A549 (cell line): Measurements from ENCODE around the gene PRSS3. TPM values are rescaled to one million over a fixed set of nuclear protein-coding genes. Genes with fewer than 3 reads are reported as not detected.
"Not testable (repeated sequence)": the region's sequence is repeated elsewhere in the genome, so short reads cannot be mapped to it uniquely, and the experiment has no call there.

Experiments
- ATAC-seq, 2 experiments: fragments of 200-7000 bp in 1 of 2; fragments of >200 bp in 1 of 2; cut with Nextera tagmentation in 1 of 2; cut with Tn5 transposase in 1 of 2; 3 replicates each; pipeline versions ENCODE4 v1.8.0 to v1.9.1; 2018 to 2020; ENCODE audit warnings: mild to moderate bottlenecking in 1 of 2, moderate library complexity in 1 of 2
- CTCF ChIA-PET: fragments of 300-600 bp; sonication (Branson Sonifier 250); formaldehyde crosslinking; extraction: SDS; loops from one replicate; lab custom pipeline; 2021; ENCODE audit warnings: antibody characterized with exemption, inconsistent platforms; lab: Yijun Ruan, JAX
- POLR2A ChIA-PET: fragments of 350-600 bp; formaldehyde crosslinking; extraction: SDS; loops from one replicate; lab custom pipeline; 2021; ENCODE audit warnings: antibody characterized with exemption, inconsistent platforms; lab: Yijun Ruan, JAX
- DNase-seq, 2 experiments: peaks; one replicate each; pipeline versions ENCODE4 v3.0.0 to v3.0.0-alpha.2; 2011 to 2016; ENCODE audit warnings: low read depth in 1 of 2, low spot score in 1 of 2
- FAIRE-seq: peaks from 2 replicates; lab custom pipeline; 2011; peaks lifted over from hg19 to GRCh38; lab: Jason Lieb, UNC
- H3K27ac ChIP-seq, 2 experiments: fragments of >200 bp; sonication (Bioruptor Twin); formaldehyde crosslinking; 3 replicates each; pipeline ENCODE4 v1.5.1; 2016 to 2017
- H3K4me1 ChIP-seq: fragments of >200 bp; sonication (Bioruptor Twin); formaldehyde crosslinking; 3 replicates; pipeline ENCODE4 v1.6.1; 2016
- H3K4me2 ChIP-seq: fragments of >200 bp; sonication (Bioruptor Twin); formaldehyde crosslinking; 3 replicates; pipeline ENCODE4 v1.6.1; 2016
- H3K4me3 ChIP-seq: fragments of >200 bp; sonication (Bioruptor Twin); formaldehyde crosslinking; 3 replicates; pipeline ENCODE4 v1.5.1; 2016
- H3K9me3 ChIP-seq: fragments of >200 bp; sonication (Bioruptor Twin); formaldehyde crosslinking; 3 replicates; pipeline ENCODE4 v1.6.1; 2016
- ATOH8 ChIP-seq: fragments of 250-450 bp; sonication (Bioruptor Pico); IDR thresholded peaks from 2 replicates; pipeline ENCODE4 v1.5.0; 2020; ENCODE audit warnings: low read depth, mild to moderate bottlenecking, moderate library complexity
- E2F6 ChIP-seq: IDR thresholded peaks from 2 replicates; pipeline ENCODE4 v1.6.1; 2012; ENCODE audit warnings: low read depth, borderline replicate concordance
- GATA3 ChIP-seq: IDR thresholded peaks from 2 replicates; pipeline ENCODE4 v1.6.1; 2012; ENCODE audit warnings: borderline replicate concordance
- HMGXB4 ChIP-seq: fragments of 250-450 bp; sonication (Bioruptor Pico); IDR thresholded peaks from 2 replicates; pipeline ENCODE4 v1.5.0; 2021; ENCODE audit warnings: mild to moderate bottlenecking, moderate library complexity, borderline replicate concordance
- KDM5A ChIP-seq: fragments of 200-600 bp; sonication (generic); IDR thresholded peaks from 2 replicates; pipeline ENCODE4 v1.6.1; 2016; ENCODE audit warnings: antibody characterized with exemption, mild to moderate bottlenecking
- MAFK ChIP-seq: fragments of 450-650 bp; IDR thresholded peaks from 2 replicates; pipeline ENCODE4 v1.6.1; 2014; ENCODE audit not compliant: partially characterized antibody
- MYC ChIP-seq: IDR thresholded peaks from 2 replicates; pipeline ENCODE4 v1.6.1; 2012; ENCODE audit warnings: mild to moderate bottlenecking, inconsistent platforms, low read length, improper control_type of control experiment, borderline replicate concordance
- POLR2A ChIP-seq: IDR thresholded peaks from 2 replicates; pipeline ENCODE4 v1.6.1; 2012; ENCODE audit warnings: mild to moderate bottlenecking, low read length
- RCOR1 ChIP-seq: fragments of 150-350 bp; IDR thresholded peaks from 2 replicates; pipeline ENCODE4 v1.6.1; 2014; ENCODE audit warnings: antibody characterized with exemption, low read length, low read depth
- SMC3 ChIP-seq: fragments of >200 bp; sonication (Bioruptor Twin); formaldehyde crosslinking; IDR thresholded peaks from 3 replicates; pipeline ENCODE4 v1.6.1; 2018; ENCODE audit warnings: inconsistent platforms
- ZC3H11A ChIP-seq: fragments of 450-650 bp; IDR thresholded peaks from 2 replicates; pipeline ENCODE4 v1.6.1; 2014; ENCODE audit warnings: antibody characterized with exemption, mild to moderate bottlenecking
- WGBS: methylation state at CpG from one replicate; pipeline ENCODE4 v1.1.6; 2017; ENCODE audit errors: missing lambda C conversion rate; 5-methylcytosine and 5-hydroxymethylcytosine counted together
- polyA plus RNA-seq, 4 experiments: library from polyadenylated mRNA; depleted of rRNA in 3 of 4; stranded (reverse); fragments of >200 nt; fragmentation: RNase III in 1 of 4; extraction: RNeasy Plus Mini Kit Qiagen cat#74134 plus additional on column Dnase treatment in 1 of 4; gene quantifications; 2 replicates in 3 of 4; 3 replicates in 1 of 4; pipeline ENCODE4 v1.2.3, GENCODE V29; 2011 to 2017
- TF ChIP-seq, protein P1 (sequence below): IDR thresholded peaks from 2 replicates; pipeline ENCODE4 v1.6.1; 2012
- TF ChIP-seq, protein P2 (sequence below): IDR thresholded peaks from 2 replicates; pipeline ENCODE4 v1.6.1; 2012

The PRSS3 gene
- polyA plus RNA-seq, 2 of the 4 experiments (the other 2 are of a cell fraction) = 2.0 to 4.0 TPM

DNA sequence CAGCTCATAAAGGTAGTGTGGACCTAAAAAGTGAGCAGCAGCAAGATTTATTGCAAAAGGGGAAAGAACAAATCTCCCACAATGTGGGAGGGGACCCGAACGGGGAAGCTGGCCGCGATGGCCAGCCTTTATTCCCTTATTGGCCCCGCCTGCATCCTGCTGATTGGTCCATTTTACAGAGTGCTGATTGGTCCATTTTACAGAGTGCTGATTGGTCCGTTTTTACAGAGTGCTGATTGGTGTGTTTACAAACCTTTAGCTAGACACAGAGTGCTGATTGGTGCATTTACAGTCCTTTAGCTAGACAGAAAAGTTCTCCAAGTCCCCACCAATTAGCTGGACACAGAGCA is 46.1 kb upstream of the PRSS3 start:
- POLR2A ChIA-PET, H3K9me3 ChIP-seq, H3K4me2 ChIP-seq, FAIRE-seq, DNase-seq, H3K4me3 ChIP-seq, ATAC-seq, H3K27ac ChIP-seq: not testable (repeated sequence)
- CTCF ChIA-PET = interaction anchor here (1.4 to 3.8 kb wide), 4 partner anchors 11 to 30 kb away, joined by 4 to 25 read pairs (median 12); no protein-coding TSS in a partner anchor
- peaks cover 35% of the 10 kb centered on the region for H3K4me1 ChIP-seq
- 77% methylated on average over 6 of the region's 6 CpGs for WGBS
- TF ChIP-seq MAFK = peak; percentile 65

DNA sequence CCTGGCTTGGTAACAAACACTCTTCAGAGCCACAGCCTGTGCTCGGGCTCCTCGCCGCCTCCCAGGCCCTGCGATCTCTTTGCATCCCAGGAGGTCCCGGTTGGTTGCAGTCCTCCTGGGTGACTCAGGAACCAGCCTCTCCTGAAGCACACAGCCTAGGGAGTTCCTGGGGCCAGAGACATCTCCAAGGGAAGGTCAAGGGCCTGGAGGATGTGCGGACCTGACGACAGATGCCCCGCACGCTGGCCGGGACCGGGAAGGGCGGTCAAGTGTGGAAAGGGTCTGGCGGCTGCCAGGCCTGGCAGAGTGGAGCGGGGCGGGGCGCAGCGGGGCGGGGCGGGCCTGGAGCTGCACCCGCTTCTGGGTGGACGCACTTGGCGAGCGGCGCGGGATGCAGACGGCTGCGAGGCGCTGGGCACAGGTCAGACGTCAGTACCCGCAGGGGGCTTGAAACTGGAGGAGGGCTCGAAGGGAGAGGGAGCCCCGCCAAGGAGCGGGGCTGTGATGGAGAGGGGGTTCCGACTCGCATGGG is 45.0 kb upstream of the PRSS3 start:
- no peak for FAIRE-seq
- H3K4me3 ChIP-seq = peak overlapping the region; percentile 50
- peaks cover 35% of the 10 kb centered on the region for H3K4me1 ChIP-seq
- peak; percentile 89 to 91 for ATAC-seq
- peak overlapping the region; percentile 81 for H3K4me2 ChIP-seq
- POLR2A ChIA-PET = no interaction called here
- CTCF ChIA-PET = interaction anchor here (0.9 to 3.8 kb wide), 4 partner anchors 12 to 29 kb away, joined by 4 to 25 read pairs (median 12); no protein-coding TSS in a partner anchor
- H3K27ac ChIP-seq = peak overlapping the region; percentile 61 to 79
- H3K9me3 ChIP-seq = no peaks in the 10 kb centered on the region
- peak; percentile 30 to 53 for DNase-seq
- TF ChIP-seq, protein P1, sequence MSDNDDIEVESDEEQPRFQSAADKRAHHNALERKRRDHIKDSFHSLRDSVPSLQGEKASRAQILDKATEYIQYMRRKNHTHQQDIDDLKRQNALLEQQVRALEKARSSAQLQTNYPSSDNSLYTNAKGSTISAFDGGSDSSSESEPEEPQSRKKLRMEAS = 0 out of 2 replicates have a peak, but pooled peaks have one; percentile 21
- no peak for TF ChIP-seq ATOH8
- TF ChIP-seq, all 56 proteins: peak for 1
- 12% methylated on average over 19 of the region's 35 CpGs for WGBS

- no peaks in the 10 kb centered on the region for H3K9me3 ChIP-seq
- DNase-seq (no peak), ATAC-seq (peak in 1 of 2 experiments; percentile 14; a peak in 2 of 6 replicates), FAIRE-seq (no peak)
- WGBS = 69% methylated on average over 19 of the region's 31 CpGs
- H3K4me1 ChIP-seq = peaks cover 35% of the 10 kb centered on the region
- H3K4me2 ChIP-seq = peak overlapping the region; percentile 81
- ChIA-PET CTCF (interaction anchor here (0.9 to 3.6 kb wide), 4 partner anchors 12 to 127 kb away, joined by 4 to 19 read pairs (median 8); no protein-coding TSS in a partner anchor), POLR2A (no interaction called here)
- peak overlapping the region; percentile 61 to 79; a peak in 5 of 6 replicates for H3K27ac ChIP-seq
- H3K4me3 ChIP-seq = peak overlapping the region; percentile 50
- TF ChIP-seq ZC3H11A = no peak
These were observed 44.5 kb upstream of the PRSS3 start for GRCh38 chr9:33750839-33751339.

DNA sequence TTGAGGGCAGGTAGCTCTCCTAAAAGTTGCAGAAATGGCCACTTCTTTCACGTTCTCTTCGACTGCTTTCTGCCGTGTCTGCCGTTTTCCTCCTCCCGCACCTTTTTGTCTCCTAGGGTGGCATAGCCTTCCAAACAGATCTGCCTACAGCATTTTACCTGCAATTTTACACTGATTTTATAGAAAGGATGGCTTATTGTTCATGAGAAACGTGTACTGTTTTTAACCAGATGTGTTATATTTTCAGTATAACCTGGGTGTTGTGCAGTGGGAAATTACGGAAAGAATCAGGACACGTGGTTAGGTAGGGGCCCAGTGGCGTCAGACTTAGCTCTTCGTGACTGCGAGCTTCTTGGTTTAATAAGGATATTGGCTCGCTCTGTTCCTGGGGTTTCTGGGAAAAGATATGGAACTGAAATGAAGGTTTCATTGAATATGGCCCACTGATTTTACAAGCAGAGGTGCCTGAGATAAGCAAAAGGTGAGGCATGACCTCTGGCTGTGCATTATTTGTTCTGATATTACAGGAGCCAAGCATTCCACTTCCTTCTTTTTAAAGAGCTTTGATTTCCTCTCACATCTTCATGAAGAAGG is 43.7 kb upstream of the PRSS3 start:
- WGBS = 86% methylated on average over 12 of the region's 12 CpGs
- ChIA-PET POLR2A (no interaction called here), CTCF (interaction anchor here (0.9 to 3.6 kb wide), 4 partner anchors 13 to 128 kb away, joined by 4 to 19 read pairs (median 8); no protein-coding TSS in a partner anchor)
- DNase-seq (no peak), FAIRE-seq (no peak), ATAC-seq (no peak)
- Histone ChIP-seq H3K4me1 (peaks cover 35% of the 10 kb centered on the region), H3K4me3 (no peak overlapping the region), H3K4me2 (peak overlapping the region; percentile 81), H3K27ac (no peak overlapping the region), H3K9me3 (no peaks in the 10 kb centered on the region)
- no peak for TF ChIP-seq E2F6
- no peak for TF ChIP-seq RCOR1
- no peak for TF ChIP-seq MYC
- TF ChIP-seq, protein P2, sequence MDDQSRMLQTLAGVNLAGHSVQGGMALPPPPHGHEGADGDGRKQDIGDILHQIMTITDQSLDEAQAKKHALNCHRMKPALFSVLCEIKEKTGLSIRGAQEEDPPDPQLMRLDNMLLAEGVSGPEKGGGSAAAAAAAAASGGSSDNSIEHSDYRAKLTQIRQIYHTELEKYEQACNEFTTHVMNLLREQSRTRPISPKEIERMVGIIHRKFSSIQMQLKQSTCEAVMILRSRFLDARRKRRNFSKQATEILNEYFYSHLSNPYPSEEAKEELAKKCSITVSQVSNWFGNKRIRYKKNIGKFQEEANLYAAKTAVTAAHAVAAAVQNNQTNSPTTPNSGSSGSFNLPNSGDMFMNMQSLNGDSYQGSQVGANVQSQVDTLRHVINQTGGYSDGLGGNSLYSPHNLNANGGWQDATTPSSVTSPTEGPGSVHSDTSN = no peak
- no peak for TF ChIP-seq SMC3
- no peak for TF ChIP-seq HMGXB4 (CRISPR knock-in tag)
- TF ChIP-seq POLR2A = no peak
- TF ChIP-seq GATA3 = no peak
- no peak for TF ChIP-seq KDM5A
